Forelimb muscle (tissue), 1 donor: ENCODE data around the gene SLCO3A1. TPM values are rescaled to one million over a fixed set of nuclear protein-coding genes. Genes with fewer than 3 reads are reported as not detected.
"Not testable (repeated sequence)": the region's sequence is repeated elsewhere in the genome, so short reads cannot be mapped to it uniquely, and the experiment has no call there.

Source experiments
- DNase-seq: peaks from one replicate; pipeline ENCODE4 v3.0.0-alpha.2; 2013; ENCODE audit warnings: low read depth
- polyA plus RNA-seq: library from polyadenylated mRNA; unstranded; fragments of 120-200 nt; gene quantifications from one replicate; pipeline ENCODE4 v1.2.1, GENCODE V29; 2013; ENCODE audit not compliant: insufficient read length

The SLCO3A1 gene
- polyA plus RNA-seq, 1 donor, result 4.0 TPM

DNA sequence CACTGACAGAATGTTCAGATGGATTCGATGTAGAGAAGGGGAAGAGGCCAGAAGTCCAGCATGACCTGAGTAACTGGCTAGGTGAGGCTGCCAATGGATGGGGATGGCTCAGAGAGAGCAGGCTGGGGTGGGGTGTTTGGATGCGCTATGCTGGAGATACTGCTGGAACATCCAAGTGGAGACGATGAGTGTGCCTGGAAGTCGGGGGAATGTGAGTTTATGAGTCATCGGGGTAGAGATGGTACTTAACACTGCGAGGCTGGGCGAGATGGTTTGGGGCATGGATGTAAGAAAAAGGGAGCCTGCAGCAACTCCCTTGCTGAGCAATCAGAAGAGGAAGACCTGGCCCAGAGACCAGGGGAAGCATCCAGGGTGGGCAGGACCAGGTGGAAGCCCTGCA is 180.7 kb downstream of the SLCO3A1 start:
- DNase-seq, result no peak

- no peak for DNase-seq
Observed at GRCh38 chr15:92035551-92035950, 182.0 kb downstream of the SLCO3A1 start.

DNA sequence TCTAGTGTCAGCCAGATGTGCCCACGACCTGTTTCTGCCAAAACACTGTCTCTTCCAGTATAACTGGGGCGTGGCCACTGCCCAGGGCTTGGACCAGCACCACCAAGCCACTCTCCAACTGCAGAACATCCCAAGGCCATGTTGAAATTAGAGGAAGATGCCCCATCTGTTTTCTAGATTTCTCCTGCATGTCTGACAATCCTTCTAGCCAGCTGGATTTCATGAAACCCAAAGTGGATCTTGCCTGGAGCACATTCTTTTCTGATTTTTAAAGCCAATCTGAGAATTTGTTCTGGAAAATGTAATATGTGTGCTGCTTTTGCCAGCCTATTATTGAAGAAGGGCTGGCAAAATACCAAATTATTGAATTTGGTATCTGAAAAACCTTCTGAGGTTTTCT is 182.5 kb downstream of the SLCO3A1 start:
- no peak for DNase-seq

- DNase-seq, result no peak
Observed at GRCh38 chr15:92037491-92037890, 184.0 kb downstream of the SLCO3A1 start.

- no peak for DNase-seq
Observed at GRCh38 chr15:92040350-92040749, 186.8 kb downstream of the SLCO3A1 start.

- DNase-seq, result no peak
Observed at GRCh38 chr15:92041371-92041770, 187.9 kb downstream of the SLCO3A1 start.

DNA sequence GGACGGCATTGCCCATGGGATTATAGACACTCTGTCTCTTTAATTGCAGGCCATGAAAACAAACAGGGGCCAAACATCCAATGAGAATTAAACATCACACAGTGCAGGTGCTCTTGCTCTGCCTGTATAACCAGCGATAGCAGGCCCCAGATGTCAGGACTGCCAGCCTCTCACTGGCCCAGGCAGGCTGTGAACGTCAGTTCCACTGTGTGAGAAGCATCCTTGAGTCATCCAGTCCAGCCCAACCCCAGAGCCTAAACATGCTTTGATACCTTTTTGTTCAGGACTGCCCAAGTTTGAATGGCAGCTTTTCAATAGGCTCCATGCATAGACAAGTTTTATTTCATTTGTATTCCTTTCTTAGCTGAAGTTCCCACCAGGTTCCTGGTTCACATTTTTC is 189.8 kb downstream of the SLCO3A1 start:
- no peak for DNase-seq

DNA sequence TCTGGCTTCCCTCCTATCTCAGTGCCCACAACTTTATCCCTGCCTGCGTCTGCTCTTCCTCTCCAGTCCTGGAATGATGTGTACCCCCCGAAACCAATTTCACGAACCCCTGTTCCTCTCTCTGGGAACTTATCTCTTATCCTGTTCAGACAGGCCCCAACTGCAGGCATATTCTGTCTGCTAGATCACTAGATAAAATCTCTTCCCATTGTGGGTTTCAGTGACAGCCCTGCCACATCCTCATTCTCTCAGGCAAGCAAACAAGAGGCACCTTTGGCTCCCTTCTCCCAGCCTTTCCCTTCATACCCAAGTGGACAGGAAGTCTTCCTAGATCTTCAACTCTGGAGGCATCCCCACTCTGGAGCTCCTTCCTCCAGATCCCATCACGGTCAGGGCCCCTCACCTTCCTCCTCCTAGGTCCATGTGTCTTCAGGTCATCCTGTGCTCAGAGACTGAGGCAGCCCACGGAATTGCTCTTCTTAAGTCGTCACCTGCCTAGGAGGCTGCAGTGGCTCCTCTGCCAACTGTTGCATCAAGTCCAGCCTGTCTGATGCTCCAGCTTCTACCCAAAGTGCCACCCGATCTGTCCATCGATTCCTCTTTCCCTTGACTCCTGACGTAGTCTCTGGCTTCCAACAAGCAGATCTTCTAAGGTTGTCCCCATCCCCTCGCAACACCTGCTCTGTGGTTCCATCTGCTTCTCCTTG is 190.8 kb downstream of the SLCO3A1 start:
- DNase-seq, result no peak

DNA sequence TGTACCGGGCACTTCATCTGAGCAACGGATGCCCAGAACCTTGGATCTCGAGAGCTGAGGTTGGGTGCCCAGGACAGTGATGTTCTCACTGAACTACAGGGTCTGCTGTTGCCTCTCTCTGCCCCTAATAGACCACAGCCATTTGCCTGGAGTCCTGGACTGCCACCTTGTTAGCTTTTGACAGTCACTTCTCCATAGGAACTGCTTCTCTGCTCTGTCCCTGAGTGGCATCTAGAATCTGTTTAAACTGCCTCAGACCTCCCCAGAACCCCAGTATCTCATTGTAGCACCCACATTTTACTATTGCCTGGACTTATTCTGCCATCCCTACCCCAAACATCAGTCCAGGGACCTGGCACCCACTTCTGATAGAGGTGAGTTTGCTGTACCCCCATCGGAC is 194.4 kb downstream of the SLCO3A1 start:
- DNase-seq, result no peak

DNA sequence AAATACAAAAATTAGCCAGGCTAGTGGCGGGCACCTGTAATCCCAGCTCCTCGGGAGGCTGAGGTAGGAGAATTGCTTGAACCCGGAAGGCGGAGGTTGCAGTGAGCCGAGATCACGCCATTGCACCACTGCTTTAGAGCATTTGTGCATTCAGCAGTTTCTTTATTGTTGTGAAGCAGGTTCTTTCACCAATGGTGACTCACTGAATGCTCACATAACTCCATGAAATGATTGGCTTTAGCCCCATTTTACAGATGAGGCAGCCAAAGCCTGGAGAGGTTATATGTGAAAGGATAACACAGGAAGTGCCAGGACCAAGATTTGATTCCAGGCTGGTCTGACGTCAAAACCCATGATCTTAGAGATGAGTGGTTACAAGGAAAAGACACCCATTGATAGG is 195.2 kb downstream of the SLCO3A1 start:
- no peak for DNase-seq

GRCh38 chr15:92049290-92049989 is 195.9 kb downstream of the SLCO3A1 start:
- DNase-seq, result no peak

GRCh38 chr15:92050220-92050898 is 196.9 kb downstream of the SLCO3A1 start:
- no peak for DNase-seq

GRCh38 chr15:92051716-92052115 is 198.2 kb downstream of the SLCO3A1 start:
- no peak for DNase-seq

- no peak for DNase-seq
Observed at GRCh38 chr15:92053753-92054316, 200.3 kb downstream of the SLCO3A1 start.

GRCh38 chr15:92056875-92057274 is 203.4 kb downstream of the SLCO3A1 start:
- no peak for DNase-seq

- no peak for DNase-seq
Observed at GRCh38 chr15:92059036-92059970, 205.8 kb downstream of the SLCO3A1 start.

DNA sequence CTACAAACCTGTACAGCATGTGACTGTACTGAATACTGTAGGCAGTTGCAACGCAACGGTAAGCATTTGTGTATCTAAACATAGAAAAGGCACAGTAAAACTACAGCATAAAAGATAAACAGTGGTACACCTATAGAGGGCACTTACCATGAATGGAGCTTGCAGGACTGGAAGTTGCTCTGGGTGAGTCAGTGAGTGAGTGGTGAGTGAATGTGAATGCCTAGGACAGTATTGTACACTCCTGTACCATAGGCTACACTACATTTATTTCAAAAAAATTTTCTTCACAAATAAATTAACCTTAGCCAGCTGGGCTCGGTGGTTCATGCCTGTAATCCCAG is 206.4 kb downstream of the SLCO3A1 start:
- DNase-seq, result not testable (repeated sequence)

DNA sequence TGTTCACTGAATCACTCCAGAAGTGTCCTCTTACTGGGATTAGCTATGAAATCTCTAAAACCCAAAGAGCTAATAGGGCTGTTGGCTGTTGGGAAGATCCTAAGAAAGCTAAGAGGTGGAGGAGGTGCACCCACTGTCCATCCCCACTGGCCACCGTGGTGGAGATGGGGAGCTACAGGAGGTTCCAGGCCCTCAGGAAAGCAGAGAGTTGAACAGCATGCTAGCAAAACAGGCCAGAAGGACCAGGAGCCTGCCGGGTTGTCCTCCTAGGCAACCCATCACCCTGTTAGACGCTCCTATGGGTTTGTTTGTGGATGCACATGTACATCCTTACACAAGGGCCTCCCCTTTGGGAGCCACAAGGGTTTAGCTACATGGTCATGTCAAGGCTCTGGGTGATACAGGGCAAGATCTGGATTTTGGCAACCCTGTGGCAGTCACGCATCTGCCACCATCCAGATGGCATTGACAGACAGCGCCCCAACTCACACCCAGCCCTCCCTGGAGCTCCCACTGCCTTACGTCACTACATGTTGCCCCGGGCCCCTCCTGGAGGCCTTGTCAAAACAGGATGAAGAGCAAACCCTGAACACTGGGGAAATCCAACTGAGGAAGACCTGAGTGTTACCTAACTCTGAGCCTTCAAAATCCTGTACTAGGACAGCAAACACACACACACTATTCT is 208.1 kb downstream of the SLCO3A1 start:
- DNase-seq, result no peak

- DNase-seq, result no peak
Observed at GRCh38 chr15:92062505-92062904, 209.0 kb downstream of the SLCO3A1 start.

DNA sequence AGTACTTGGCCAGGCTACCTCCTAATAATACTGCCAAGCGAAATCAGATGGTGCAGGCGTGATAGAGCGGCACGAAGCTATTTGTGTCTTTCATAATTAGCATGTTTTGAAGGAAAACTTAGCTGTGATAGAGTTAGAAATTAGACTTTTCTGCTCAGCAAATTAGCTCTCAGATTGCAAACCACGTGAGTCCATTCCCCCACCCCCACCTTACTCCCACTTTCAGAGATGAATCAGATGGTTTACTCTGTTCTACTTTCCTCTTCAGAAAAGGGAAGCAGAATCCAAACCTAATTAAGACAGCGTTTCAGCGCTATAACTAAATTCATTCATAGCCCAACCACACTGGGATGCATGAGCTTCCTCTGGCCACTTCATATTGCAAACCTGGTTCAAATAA is 214.6 kb downstream of the SLCO3A1 start:
- no peak for DNase-seq
